Left ventricle myocardium superior (tissue), 1 donor: ENCODE results near the gene PRR13. TPM values are rescaled to one million over a fixed set of nuclear protein-coding genes. Genes with fewer than 3 reads are reported as not detected.
"Not testable (repeated sequence)": the region's sequence is repeated elsewhere in the genome, so short reads cannot be mapped to it uniquely, and the experiment has no call there.

ENCODE experiments used
- ATAC-seq: fragments of 200-7000 bp; cut with Tn5 transposase; one replicate; pipeline ENCODE4 v1.9.1; 2020; ENCODE audit warnings: mild to moderate bottlenecking, moderate library complexity
- DNase-seq: peaks from one replicate; pipeline ENCODE4 v3.0.0-alpha.2; 2020
- intact Hi-C: fragments of 100-400 bp; cut with micrococcal nuclease; formaldehyde crosslinking; loops from one replicate; pipeline ENCODE4 v1.11.0; 2022
- total RNA-seq: library from RNA; stranded (reverse); fragmentation: NEBNext Ultra II Directional; extraction: Animal tissue kit (Norgen Biotek cat#: 25700); gene quantifications from one replicate; pipeline ENCODE4 v1.2.1, GENCODE V29; 2021
- donor health status: DM: no; HTN: yes; CAD: no; lungs with severe emphysema.

The PRR13 gene
- total RNA-seq, 1 donor from 2014 or later = 56.1 TPM

DNA sequence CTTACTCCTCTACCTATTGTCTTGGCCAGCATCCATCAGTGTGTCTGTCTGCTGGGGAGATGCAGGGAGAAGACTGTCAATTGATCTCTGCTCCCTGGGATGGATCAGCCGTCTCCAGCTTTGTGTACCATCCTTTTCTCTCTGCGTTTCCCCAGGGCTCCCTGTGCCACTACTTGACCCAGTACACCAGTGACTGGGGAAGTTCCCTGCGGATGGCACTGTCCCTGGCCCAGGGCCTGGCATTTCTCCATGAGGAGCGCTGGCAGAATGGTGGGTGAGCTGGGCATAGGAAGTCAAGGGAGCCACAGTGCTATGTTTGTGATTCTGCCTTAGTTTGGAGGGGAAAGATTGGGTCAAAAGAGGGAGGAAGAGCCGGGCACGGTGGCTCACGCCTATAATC lies 12.8 kb upstream of the PRR13 start:
- intact Hi-C loops = no loop called here
- DNase-seq = no peak
- ATAC-seq = no peak

- intact Hi-C loops = no loop called here
These were observed 11.4 kb upstream of the PRR13 start for GRCh38 chr12:53430116-53430515.

GRCh38 chr12:53431187-53431586 lies 10.3 kb upstream of the PRR13 start:
- ATAC-seq (no peak), DNase-seq (no peak)
- intact Hi-C loops = no loop called here

More at GRCh38 chr12:53430116-53430515, 11.4 kb upstream of the PRR13 start:
- DNase-seq (no peak), ATAC-seq (no peak)

DNA sequence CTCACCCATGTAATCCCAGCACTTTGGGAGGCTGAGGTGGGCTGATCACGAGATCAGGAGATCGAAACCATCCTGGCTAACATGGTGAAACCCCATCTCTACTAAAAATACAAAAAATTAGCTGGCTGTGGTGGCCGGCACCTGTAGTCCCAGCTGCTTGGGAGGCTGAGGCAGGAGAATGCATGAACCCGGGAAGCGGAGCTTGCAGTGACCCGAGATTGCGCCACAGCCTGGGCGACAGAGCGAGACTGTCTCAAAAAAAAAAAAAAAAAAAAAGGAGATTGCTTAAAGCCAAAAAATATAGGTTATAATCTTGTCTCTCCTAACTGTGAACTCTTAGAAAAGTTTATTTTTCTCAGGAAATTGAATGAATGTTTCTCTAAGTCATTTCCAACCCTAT lies 6.2 kb upstream of the PRR13 start:
- DNase-seq, intact Hi-C loops, ATAC-seq: not testable (repeated sequence)

DNA sequence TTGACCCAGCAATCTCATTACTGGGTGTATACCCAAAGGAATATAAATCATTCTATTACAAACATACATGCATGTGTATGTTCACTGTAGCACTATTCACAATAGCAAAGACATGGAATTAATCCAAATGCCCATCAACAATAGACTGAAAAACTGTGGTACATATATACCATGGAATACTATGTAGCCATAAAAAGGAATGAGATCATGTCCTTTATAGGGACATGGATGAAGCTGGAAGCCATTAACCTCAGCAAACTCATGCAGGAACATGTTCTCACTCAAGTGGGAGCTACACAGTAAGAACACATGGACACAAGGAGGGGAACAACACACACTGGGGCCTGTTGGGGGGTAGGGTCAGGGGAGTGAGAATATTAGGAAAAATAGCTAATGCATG lies 2.0 kb upstream of the PRR13 start:
- ATAC-seq, intact Hi-C loops, DNase-seq: not testable (repeated sequence)

- no peak for ATAC-seq
- intact Hi-C loops = no loop called here
- DNase-seq = no peak
These were observed 2.4 kb downstream of the PRR13 start for GRCh38 chr12:53443955-53444354.

DNA sequence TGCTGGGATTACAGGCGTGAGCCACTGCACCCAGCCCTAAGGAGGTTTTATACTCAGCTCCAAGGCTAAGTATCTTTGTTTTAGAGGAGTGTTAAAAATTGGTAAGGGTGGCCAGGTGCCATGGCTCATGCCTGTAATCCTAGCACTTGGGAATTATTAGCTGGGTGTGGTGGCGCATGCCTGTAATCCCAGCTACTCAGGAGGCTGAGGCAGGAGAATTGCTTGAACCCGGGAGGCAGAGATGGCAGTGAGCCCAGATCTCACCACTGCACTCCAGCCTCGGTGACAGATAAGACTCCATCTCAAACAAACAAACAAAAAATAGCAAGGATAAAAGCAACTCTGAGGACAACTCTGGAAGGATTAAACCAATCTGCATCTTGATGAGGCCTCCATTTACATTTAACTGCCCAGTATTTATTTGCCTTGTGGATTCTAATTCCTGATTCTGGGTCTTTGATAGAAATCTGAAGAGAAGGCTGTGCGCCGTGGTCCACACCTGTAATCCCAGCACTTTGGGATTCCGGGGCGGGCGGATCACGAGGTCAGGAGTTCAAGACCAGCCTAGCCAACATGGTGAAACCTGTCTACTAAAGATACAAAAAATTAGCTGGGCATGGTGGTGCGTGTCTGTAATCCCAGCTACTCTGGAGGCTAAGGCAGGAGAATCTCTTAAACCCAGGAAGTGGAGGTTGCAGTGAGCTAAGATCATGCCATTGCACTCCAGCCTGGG lies 3.2 kb downstream of the PRR13 start:
- DNase-seq, ATAC-seq, intact Hi-C loops: not testable (repeated sequence)

GRCh38 chr12:53450936-53451335 lies 9.4 kb downstream of the PRR13 start:
- intact Hi-C loops = no loop called here
- ATAC-seq (no peak), DNase-seq (no peak)

GRCh38 chr12:53451661-53452158 lies 10.2 kb downstream of the PRR13 start, which contains the start of gene PCBP2:
PCBP2 (plus strand) TSS chr12:53452102; CDS start chr12:53454801, 2,699 bp downstream.
- peak; percentile 98 for DNase-seq
- intact Hi-C loops = no loop called here
- ATAC-seq = peak; percentile 96

DNA sequence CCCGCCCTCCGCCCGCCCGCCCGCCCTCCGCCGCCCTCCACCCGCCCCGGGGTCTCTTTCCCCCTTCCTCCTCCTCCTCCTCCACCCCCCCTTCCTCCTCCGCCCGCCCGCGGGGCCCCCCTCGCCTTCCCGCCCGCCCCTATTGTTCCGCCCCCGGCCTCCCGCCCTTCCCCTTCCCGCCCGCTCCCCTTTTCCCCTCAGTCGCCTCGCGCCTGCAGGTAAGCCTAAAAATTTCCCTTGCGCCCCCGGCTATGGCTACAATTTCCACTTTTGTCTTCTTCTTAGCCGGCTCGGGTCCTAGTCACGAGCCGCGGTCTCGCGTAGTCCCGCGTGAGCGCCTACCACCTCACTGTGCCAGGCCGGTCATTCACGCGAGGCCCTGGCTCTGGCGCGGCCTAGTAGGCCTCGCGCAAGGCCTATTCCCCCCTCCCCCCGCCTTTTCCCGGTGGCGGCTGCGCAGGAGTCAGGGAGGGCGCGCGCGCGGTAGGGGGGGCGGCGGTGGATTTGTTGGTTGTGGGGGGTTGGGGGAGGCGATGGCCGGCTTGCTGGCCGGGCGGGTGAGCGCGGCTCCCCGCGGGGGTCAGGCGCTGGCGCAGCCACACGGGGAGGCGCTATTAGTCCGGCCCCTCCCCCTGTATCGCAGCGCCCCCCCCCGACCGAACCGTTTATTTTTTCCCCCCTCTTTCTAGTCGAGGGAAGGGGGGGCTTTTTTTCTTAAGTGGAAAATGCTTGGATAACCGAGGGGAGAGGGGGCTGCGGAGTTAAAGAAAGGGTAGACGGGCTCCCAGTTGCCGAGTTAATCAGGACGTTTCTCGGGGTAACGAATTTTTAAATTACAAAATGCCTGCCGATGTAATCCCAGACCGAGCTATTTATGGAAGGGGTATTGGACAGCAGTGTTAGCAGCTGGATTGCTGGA lies 10.9 kb downstream of the PRR13 start:
- DNase-seq (peak; percentile 93), ATAC-seq (peak; percentile 83)
- intact Hi-C loops = no loop called here

- DNase-seq (no peak), ATAC-seq (no peak)
- intact Hi-C loops = no loop called here
These were observed 12.6 kb downstream of the PRR13 start for GRCh38 chr12:53453953-53454640.

DNA sequence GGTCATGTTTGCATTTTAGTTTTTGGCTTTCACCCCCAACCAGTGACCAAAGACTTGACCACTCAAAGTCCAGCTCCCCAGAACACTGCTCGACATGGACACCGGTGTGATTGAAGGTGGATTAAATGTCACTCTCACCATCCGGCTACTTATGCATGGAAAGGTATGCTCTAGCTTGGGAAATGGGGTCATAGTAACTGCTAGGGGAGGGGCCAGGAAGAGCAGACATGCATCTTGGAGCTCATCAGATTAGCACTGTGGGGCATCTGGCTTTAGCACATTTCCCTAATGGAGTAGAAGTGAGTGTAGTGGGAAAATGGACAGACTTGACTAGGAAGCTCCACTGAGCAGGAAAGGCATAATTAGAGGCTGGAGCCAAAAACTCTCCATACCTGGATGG lies 13.2 kb downstream of the PRR13 start:
- no peak for ATAC-seq
- DNase-seq = no peak
- intact Hi-C loops = no loop called here

- ATAC-seq = no peak
- intact Hi-C loops = no loop called here
- DNase-seq = no peak
These were observed 15.3 kb downstream of the PRR13 start for GRCh38 chr12:53456654-53457366.

DNA sequence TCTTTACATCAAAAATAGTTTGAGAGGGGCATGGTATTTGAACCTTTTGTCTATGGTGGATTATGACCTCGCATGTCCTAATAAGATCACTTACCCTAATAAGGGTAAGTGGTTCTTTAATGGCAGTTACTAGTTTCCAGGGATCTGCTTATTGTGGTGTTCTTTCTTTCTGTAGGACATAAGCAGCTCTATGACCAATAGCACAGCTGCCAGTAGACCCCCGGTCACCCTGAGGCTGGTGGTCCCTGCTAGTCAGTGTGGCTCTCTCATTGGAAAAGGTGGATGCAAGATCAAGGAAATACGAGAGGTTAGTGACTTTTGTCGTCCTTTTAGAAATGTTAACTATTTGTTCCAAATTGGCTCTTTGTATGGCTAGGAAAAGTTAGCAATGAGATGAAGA lies 17.6 kb downstream of the PRR13 start:
- ATAC-seq (no peak), DNase-seq (no peak)
- intact Hi-C loops = no loop called here

GRCh38 chr12:53461059-53461458 lies 19.5 kb downstream of the PRR13 start:
- DNase-seq (peak; percentile 51), ATAC-seq (peak; percentile 88)
- intact Hi-C loops = no loop called here

DNA sequence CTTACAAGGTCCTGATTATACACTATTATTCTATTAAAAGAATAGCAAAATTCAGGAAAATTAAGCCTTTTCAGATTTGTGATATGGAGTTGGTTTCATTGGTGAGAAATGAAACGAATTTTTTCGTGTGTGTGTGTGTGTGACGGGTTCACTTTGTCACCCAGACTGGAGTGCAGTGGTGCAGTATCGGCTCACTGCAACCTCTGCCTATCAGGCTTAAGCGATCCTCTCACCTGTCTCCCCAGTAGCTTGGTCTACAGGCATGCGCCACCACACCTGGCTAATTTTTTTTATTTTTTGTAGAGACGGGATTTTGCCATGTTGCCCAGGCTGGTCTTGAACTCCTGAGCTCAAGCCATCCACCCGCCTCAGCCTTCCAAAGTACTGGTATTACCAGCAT lies 20.1 kb downstream of the PRR13 start:
- intact Hi-C loops = no loop called here
- DNase-seq = no peak
- ATAC-seq = peak; percentile 5

DNA sequence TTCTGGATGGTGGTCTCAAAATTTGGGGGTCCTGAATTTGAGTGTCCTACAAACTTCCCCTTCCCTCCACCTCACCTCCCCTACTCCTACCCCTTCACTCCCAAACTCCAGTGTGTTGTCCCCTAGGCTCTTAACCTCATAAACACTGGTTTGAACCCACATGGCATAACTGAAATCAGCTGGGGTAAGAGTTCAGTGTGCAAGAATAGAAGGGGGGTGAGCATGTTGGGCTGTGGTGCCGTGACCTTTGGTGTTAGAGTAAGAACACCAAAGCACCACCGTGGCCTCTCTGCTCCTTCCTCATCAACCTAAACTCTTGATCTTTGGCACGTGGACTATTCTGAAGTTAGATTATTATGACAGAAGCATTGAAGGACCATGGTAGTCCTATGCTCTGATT lies 21.4 kb downstream of the PRR13 start:
- ATAC-seq (no peak), DNase-seq (no peak)
- intact Hi-C loops = no loop called here

DNA sequence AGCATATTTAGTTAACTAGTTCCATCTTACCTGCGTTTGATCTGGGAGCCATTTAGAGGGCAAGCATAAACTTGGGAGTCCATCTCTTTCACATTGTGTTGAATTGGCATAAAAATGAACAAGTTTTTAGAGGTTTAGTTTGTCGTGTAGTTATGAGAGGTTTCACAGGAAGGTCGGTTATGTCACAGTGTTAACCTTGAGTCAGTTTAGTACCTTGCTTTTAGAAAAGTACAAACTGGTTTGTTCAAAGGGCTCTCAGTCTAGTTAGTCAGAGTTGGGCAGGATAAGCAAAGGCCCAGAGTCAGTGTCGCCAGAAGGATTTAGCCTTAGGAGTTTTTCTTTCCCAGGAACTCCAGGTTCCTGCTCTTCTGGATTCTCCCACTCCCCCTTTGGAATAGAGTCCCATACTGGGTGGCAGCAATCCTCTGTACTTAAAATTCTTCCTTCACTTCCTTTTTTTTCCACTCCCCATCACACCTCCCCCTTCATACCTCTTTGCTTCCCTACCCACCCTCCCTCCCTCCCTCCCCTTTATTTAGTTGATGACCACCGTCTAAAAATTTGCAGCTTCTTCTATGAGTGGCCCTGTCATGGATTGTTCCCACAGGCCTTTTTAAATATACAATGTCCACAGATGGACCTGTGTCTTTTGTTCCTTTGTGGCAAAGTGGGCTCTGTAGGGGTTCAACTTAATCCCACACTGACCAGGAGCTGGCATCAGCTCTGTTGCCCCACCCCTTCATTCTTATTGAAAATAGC lies 22.4 kb downstream of the PRR13 start:
- intact Hi-C loops = no loop called here
- no peak for ATAC-seq
- no peak for DNase-seq
